ENCODE data around the gene FHIT.

Gene FHIT

DNA sequence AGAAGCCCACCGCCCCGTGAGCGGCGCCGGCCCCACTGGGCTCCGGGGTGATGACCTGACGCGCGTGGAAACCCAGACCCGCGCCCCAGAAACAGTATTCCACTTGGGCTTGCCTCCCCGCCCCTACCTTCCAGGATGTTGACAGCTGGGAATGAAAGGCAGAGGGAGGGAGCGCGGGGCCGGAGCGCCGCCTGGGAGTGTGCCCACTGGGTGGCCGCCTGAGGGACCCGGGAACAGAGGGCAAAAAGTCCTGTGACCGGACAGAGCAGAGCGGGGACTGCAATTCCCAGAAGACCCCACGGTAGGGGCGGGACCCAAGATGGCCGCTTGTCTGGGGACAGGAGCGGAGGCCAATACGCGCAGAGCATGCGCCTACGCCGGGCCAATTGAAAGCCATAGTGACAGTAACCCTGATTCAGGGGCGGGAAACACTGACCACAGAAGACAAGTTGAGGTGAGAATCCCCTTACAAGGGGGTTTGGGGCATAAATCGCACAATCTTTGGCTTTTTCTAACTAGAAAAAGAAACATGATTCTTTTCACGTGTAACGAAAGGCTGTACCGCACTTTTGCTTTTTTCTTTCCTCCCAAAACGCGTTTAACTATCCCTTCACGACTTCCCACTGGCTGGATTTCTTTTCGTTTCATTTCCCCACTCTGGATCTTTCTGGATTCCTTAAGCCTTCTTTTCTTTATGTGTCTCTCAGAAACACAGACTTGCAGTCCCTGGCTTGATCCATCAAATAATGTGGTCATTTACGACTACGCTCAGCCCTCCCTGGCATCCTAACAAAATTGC lies at the start of gene FHIT:
TSS of gene FHIT (minus strand) at position 279 of the 799 bp plus-strand sequence.
- peak; percentile 81 for DNase-seq

DNA sequence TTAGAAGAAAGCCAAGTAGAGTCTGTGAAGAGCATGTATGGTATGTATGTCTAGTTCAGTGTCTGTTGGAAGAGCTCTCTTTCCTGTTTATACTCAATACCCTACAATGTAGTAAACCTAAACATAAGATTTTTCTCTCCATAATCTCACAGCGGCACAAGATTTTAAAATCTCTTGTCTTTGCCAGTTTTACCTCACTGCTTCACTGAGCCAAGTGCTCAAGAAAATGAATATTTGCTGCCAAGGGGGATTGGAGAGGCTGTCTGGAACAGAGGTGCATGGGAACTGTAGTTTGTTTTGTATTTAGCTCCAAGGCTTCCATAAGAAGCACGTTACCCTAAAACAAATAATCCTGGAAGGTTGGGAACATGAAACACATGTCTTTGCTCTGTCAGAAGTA lies 49.5 kb upstream of the FHIT start:
- no peak for DNase-seq

DNA sequence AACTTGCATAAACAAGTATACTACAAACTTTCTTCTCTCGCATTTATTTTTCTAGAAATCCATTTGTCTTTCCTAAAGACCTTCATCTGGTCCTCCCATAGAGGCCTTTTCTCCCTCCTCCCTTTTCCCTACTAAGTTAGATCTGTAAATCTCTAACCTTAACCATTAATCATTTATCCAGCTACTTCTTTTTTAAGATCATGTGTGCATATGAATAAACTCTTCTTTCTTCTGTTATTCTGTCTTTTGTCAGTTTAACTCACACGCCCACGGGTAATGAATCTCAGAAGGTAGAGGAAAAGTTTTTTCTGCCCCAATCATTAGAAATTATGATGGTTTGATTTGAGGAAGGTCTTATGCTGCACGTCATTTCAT lies 48.7 kb upstream of the FHIT start:
- DNase-seq: no peak

DNA sequence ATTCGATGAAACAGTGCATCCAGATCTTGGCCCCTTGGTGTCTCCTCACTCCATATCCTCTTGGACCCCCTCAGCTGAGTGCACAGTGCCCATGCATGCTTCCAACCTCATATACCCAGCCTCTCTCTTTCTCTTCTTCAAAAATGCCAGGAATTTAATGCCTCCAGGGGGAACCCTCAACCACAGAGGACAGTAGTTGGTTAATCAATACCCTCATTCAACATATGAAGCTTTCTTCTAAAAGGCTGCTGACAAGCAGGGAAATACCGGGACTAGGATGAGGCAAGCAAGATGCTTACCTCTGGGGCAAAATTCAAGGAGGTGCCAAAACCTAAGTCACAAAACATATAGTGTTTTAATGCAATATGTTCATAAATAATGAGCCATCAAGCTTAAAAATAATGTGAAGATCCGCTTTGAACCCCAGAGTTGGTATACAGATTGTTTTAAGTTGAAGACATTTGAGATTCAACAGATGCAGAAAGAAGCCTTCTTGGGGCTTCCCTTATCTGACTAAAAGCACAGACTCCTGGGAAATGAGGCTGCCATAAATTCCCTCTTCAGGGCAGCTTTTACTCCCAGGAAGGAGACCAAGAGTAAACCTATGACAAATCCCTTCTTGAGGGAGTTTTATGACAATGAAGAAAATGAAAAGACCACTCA lies 48.2 kb upstream of the FHIT start:
- no peak for DNase-seq

DNA sequence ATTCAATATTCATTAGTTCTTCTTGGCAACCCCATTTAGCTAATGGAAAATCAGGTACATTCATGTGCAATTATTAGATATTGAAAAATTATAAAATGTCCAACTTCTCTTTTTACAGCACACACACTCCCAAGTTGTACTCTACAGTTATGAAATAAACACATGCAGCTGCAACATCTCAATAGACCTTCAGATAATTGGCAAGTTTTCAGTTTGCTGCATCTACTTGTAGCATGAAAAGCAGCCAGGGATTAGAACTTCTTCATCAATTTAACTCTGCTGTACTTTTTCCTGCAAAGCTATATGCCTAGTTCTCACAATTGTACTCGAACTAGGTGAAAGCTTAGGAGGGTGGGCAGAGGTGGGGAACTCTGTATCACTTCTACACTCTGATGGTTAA lies 46.6 kb upstream of the FHIT start:
- DNase-seq: no peak

DNA sequence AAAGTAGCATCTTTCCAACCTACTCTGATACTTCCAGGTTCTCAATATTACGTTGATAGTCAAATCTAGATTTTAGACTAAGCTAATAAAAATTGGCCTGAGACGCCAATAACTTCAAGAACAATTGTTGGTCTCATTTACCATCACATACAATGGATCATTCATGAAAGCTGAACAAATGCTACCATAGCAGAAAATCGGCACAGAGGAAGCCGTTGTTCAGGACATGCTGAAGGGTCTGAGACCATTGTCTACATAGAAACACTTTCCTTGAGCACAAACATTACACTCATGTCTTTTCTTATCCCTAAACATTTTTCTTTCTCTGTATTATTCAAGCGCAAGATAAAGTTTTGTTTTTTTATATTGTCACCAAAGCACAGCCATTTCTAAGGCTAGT lies 37.2 kb upstream of the FHIT start:
- DNase-seq: no peak

DNA sequence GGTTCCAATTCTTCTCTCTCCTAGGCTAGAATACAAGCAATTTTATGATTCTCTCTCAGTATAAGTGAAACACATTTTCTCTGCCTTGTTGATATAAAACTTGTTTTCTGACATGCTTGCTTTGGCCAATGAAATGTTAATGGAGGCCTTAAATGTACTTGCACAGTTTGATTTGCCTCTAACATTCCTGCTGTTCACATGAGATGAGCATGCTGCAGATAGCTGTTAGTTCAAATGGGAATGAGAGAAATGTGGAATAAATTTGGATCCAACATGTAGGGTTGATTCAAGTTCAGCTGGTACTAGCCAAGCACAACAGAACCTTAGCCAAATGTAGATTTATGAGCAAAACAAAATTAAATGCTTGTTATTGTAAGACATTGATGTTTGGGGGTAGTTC lies 32.6 kb upstream of the FHIT start:
- no peak for DNase-seq

DNA sequence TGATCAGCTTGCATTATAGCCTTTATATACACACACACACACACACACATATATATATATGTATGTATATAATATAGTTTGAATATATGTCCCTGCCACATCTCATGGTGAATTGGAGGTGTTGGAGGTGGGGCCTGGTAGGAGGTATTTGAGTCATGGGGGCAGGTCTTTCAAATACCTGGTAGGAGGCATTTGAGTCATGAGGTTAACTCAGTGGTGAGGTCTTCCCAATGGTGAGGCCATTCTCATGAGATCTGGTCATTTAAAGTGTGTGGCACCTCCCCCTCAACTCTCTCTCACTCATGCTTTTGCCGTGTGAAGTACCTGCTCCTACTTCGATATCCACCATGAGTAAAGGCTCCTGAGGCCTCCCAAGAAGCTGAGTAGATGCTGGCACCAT lies 27.5 kb upstream of the FHIT start:
- DNase-seq: no peak

DNA sequence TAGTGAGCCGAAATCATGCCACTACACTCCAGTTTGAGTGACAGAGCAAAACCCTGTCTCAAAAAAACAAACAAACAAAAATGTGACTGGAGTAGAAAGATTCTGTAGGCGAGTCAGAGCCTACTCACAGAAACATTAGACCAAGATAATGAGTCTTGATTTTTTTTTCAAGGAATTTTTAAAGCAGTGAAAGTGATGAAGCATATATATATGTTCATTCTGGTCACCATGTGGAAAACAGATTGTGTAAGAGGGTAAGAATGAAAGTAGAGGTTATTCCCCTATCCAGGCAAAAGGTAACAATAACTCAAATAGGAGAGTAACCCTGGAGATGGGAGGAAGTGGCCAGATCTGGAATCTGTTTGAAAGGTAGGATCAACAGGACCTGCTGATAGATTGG lies 26.2 kb upstream of the FHIT start:
- DNase-seq: no peak

DNA sequence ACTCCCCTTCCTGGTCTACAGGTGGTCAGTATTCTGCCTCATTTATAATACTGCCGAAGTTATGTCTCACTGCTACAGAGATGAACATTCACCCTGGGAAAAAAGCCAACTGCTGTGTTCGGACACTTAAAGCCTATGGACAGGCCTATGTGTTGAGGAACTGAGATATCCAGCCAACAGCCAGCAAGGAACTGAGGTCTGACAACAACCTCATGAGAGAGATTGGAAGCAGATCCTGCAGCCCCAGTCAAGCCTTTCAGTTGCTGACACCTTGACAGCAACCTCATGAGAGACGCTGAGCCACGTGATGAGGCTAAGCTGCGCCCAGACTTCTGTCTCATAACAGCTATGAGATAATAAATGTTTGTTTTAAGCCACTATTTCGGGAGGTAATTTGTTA lies 18.2 kb upstream of the FHIT start:
- DNase-seq: no peak

DNA sequence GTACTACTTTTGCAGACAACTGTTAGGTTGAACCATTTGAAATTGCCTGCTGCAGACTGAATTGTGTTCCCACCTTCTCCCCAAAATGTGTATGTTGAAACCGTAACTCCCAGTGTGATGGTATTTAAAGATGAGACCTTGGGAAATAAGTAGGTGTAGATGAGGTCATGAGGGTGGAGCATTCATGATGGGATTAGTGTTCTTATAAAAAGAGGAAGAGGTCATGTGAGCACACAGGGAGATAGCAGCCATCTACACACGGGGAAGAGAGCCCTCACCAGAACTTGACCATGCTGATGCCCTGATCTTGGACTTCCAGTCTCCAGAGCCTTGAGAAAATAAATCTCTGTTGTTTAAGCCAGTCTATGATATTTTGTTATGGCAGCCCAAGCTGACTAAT lies 17.4 kb upstream of the FHIT start:
- no peak for DNase-seq

DNA sequence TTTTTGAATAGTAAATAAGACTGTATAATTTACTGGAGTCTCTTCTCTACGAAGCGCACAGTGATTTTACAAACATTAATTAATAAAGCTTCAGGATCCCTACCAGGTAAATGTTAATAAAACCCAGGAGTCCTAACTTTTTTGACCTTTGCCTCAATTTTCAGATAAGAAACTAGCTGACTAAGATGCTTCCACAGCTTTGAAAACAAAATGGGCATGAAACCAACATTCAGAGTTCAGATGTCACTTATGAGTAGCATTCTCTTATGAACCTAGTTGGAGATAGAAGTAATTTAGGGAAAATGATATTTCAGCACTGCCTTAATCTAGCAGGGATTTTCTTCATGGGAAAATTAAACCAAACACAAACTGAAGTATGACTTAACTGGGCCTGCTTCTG lies 13.0 kb upstream of the FHIT start:
- DNase-seq: no peak

DNA sequence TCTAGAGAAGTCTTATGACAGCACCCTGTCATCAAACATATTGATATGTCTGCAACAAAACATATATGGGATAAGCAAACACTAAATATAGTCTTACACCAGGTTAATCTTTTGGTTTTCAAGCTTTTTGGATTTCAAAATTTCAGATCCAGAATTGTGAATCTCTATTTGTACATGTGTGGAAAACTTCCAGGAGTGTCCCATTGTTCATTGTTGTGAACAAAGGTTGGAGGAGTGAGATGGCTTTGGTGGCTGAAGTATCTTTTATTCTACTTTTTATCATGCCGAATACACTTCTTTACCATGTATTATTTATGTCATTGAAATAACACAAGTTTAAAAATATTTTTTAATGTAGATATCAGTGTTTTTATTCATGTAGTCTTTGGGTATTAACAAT lies 5.9 kb upstream of the FHIT start:
- no peak for DNase-seq

DNA sequence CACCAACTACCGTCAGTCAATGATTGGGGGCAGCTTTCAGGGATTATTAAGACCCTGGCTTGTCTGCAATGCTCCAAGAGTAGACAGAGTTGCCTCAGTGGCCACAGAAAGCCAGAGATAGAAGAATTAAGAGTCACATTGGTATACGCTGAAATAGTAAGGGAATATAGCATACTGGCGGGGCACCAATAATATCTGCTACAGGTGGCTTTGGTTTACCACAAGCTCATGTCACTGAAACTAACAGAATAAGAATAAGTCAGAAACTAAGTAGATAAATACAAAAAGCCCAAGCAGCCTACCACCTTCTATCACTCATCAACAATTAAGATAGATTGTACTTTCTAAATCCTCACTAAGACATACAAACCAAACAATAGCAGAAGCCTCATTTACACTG lies 2.5 kb upstream of the FHIT start:
- no peak for DNase-seq

DNA sequence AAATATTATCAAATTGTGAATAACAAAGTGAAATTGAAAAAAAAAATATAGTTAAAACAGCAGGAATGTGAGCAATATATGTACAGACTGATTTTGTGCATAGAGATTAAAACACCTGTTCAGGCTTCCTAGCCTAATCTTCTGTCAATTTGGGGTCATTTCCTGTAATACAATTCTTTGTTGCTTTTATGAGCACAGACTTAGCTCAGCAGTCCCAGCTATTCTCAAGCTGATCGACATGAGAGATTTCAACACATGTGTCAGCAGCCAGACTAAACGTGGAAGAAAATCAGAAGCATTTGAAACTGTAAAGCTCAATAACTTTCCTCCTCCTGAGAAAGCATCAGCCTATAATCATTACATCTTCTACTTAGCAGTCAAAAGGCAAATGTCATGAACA lies 1.6 kb upstream of the FHIT start:
- DNase-seq: no peak

DNA sequence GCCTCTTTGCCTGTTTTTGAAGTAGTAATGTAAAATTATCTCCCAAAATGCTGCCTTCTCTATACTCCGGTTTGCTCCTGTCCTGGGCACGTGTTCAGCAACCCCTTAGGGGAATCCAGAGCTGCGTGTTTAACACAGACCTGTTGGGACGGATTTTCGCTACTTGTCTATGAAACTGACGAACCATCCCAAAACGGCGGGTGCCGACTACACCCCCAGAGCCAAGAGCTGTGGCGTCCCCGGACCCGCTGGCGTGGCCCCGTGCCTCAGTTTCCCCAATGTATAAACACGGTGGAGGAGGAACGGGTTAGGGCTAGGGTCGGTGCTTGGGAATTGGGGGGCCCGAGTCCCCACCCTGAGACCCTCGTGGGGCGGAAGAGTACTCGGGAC lies 473 bp downstream of the FHIT start:
- no peak for DNase-seq

DNA sequence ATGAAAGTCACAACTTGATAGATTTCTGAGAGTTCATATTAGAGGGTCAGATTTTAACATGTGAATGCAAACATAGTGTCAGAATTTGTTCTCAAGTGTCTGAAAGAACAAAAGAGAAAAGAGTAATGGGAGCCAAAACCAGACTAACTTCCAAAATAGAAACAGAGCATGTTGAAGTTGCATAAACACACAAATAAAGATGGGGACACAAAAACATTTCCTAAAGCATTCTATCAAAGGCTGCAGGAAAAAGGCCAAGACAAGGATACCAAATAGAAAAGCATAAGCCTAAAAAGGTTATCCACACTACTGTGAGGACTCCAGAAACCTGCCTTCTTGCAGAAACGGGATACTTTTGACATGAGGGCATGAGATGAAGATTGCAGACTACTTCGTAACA lies 2.8 kb downstream of the FHIT start:
- DNase-seq: no peak

DNA sequence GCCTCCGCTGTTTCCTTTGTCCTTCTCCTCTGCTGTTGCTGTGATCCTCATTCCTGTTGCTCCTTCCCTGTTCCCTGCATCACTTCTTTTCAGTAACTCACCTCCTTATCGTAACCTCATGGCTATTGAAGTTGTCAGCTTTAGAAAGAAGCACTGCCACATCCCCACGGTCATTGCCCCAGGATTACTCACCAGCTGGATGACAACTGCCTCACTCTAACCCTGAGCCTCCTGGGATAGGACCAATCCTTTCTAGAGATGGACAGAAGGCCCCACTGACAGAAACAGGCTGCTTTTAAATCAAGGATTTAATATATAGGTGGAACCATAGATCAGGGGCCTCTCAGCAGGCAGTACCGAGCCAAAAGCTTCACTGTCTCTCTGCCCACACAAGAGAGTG lies 4.1 kb downstream of the FHIT start:
- no peak for DNase-seq

DNA sequence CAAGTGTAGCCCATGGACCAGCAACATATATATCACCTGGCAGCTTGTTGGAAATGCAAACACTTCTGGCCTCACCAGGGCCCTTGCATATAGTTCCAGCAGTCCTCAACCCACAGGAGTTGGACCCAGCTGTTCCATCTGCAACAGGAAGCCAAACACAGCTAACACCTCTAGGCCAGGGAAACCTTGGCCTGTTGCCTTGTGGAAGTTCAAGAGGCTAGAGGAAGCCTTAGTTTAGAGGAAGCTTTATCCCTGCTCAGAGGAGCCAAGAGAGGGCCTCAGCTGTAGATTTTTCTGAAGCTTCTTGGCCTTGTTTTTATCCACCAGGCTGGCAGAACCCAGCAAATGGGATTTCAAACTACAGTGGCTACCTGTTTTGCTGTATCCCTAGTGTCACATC lies 11.4 kb downstream of the FHIT start:
- DNase-seq: no peak

DNA sequence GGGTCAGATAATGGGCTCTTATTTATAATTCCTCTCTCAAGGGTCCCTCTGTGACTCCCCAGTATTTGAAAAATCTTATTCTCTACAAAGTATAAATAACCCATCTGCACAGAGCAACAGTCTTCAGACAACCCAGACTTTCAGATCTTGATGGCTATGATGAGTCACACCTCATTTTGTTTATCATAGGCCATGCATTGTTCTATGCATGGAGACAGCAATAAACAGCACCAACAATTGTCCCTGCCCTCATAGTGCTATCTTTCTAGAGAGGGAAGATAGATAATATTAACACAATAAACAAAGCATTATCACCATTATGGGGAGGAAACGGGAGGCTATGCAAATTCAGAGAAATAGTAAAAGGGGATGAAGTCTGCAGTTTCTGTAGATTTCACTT lies 13.4 kb downstream of the FHIT start:
- DNase-seq: no peak

DNA sequence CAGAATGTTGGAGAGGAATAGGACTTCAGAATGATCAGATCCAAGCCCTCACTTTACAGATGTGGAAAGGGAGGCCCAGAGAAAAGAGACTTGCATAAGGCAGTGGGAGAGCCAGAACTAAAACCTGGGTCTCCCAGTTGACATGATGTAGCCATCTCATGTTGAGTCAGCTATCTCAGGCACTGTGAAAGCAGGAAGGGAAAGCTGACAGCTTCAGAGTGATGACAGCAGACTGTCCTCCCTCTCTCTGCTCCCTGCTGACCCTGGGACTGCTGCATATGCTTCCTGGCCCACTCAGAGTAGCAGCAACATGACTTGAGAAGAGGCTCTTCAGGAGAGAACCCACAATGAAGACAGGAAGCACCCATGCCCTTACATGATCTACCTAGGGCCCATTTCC lies 14.7 kb downstream of the FHIT start:
- DNase-seq: no peak

DNA sequence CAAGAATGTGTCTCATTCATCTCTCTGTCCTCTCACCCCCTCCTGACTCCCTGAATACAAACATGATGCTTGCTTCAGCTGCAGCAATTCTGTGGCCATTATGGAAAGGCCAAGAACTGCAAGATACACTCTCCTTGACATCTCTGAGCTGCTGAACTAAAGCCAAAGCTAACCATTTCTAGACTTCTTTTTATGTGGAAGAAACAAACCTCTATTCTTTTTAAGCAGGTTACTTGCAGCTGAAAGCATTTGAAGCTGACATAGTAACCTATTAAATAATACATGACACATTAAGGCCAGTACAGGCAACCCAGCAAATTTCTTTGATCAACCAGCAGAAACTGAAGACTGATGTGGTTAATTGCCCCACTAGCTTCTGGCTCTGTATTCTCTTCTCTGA lies 17.5 kb downstream of the FHIT start:
- no peak for DNase-seq

DNA sequence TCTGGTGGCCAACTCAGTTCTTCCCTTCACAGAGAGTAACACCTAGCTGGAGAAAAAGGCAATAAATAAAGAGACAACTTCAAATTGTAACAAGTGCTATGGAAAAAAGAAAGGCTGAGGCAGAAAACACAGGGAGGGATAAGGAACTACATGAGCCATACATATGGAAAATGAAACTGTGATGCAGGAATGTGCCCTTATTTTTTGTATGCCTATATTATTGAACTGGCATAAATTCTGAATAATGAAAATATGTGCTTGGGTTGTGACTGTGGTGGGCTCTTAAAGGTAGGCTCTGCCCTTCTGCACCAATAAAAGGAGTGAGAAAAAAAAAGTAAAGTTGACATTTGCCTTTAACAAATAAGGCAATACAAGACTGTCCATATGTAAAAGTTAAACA lies 19.6 kb downstream of the FHIT start:
- no peak for DNase-seq

DNA sequence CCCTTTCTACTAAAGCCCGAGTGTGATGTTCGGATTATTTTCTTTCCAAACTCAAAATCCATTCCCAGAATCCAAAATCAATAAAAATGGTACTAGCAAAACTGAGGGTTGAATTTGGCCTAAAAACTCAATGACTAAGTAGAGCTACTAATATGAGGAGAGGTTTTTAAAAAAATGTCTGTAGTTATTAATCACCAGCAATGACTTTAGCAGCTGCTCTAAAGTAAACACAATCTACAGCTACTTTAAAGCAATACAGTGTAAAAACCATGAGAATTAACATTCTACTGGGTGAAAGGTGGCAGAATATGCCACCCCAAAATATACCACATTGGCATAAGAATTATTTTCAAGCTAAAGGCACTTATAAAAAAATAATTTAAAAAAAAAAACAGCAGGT lies 23.5 kb downstream of the FHIT start:
- no peak for DNase-seq

DNA sequence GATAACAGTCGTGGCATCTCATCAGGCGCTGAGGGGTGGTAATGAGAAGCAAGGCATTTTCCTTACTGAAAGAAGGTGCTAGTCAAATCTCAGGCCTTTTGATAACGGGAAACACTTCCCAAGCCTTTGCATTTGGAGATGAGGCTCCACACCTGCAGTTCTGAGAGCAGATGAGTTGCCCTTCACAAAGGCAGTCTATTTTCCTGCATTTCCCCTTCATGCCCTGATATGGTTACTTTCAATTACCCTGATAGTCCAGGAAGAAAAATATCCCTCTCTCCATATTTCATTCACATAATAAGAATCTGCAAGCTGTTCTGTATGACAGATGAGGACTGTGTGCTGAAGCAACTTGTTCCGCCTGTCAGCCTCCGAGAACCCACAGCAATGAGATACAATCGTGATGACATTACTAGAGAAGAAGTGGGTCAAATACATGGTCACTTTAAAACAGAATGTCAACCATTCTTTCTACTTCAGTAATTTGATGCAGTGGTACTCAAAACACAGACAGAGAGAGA lies 25.0 kb downstream of the FHIT start:
- no peak for DNase-seq

Data from NCI-H1048 (cell line).